IPS-NIHi7 (cell line): ENCODE results near the gene KCNQ2.
A peak's percentile ranks its signal among the peaks of the same experiment; 100 is the strongest.
"Not testable (repeated sequence)": the region's sequence is repeated elsewhere in the genome, so short reads cannot be mapped to it uniquely, and the experiment has no call there.

ENCODE experiments used
- DNase-seq: peaks from one replicate; pipeline ENCODE4 v3.0.0; 2012; ENCODE audit warnings: mixed read lengths; ENCODE audit errors: extremely low spot score

KCNQ2 gene

GRCh38 chr20:63385819-63386218, 86.6 kb downstream of the KCNQ2 start:
- DNase-seq, result no peak

GRCh38 chr20:63384336-63384735, 88.1 kb downstream of the KCNQ2 start:
- DNase-seq, result no peak

- no peak for DNase-seq
These were observed 88.9 kb downstream of the KCNQ2 start for GRCh38 chr20:63383556-63383955.

- no peak for DNase-seq
These were observed 89.7 kb downstream of the KCNQ2 start for GRCh38 chr20:63382551-63383300.

- DNase-seq, result peak; percentile 93
These were observed 90.5 kb downstream of the KCNQ2 start for GRCh38 chr20:63381781-63382431.

- no peak for DNase-seq
These were observed 92.0 kb downstream of the KCNQ2 start for GRCh38 chr20:63380346-63380870.

GRCh38 chr20:63379872-63380271, 92.6 kb downstream of the KCNQ2 start:
- not testable (repeated sequence) for DNase-seq

GRCh38 chr20:63379296-63379695, 93.2 kb downstream of the KCNQ2 start:
- no peak for DNase-seq

GRCh38 chr20:63378626-63379025, 93.8 kb downstream of the KCNQ2 start:
- DNase-seq, result peak; percentile 77

GRCh38 chr20:63377951-63378381, 94.5 kb downstream of the KCNQ2 start:
- DNase-seq, result no peak

- DNase-seq, result peak; percentile 64
These were observed 95.1 kb downstream of the KCNQ2 start for GRCh38 chr20:63377256-63377941.

- DNase-seq, result no peak
These were observed 95.9 kb downstream of the KCNQ2 start for GRCh38 chr20:63376283-63377250.

GRCh38 chr20:63375438-63375837, 97.0 kb downstream of the KCNQ2 start:
- DNase-seq, result no peak

GRCh38 chr20:63374504-63374903, 98.0 kb downstream of the KCNQ2 start:
- no peak for DNase-seq

GRCh38 chr20:63373996-63374395, 98.5 kb downstream of the KCNQ2 start:
- DNase-seq, result no peak

GRCh38 chr20:63372971-63373885, 99.2 kb downstream of the KCNQ2 start:
- DNase-seq, result no peak

- DNase-seq, result no peak
These were observed 101.1 kb downstream of the KCNQ2 start for GRCh38 chr20:63371291-63371865.

- no peak for DNase-seq
These were observed 101.8 kb downstream of the KCNQ2 start for GRCh38 chr20:63370618-63371187.
